Upper lobe of left lung (tissue), 6 donors: ENCODE measurements around the gene SNTG2. TPM values are rescaled to one million over a fixed set of nuclear protein-coding genes. Genes with fewer than 3 reads are reported as not detected.

Experiments
- ATAC-seq, 2 donors: fragments of 200-7000 bp; cut with Tn5 transposase; one replicate each; pipeline ENCODE4 v1.9.1; 2022; ENCODE audit warnings: mild to moderate bottlenecking in 2 of 2, moderate library complexity in 2 of 2; ENCODE audit not compliant: low FRiP score in 2 of 2
- DNase-seq, 2 donors: peaks; one replicate each; pipeline ENCODE4 v3.0.0-alpha.2; 2019 to 2020
- H3K27ac ChIP-seq, 4 donors: fragments of 200-600 bp; sonication (generic); one replicate each; pipeline ENCODE4 v1.5.1; 2016 to 2019
- H3K27me3 ChIP-seq, 4 donors: fragments of 200-600 bp; sonication (generic); one replicate each; pipeline ENCODE4 v1.5.1; 2017 to 2019
- H3K36me3 ChIP-seq, 4 donors: fragments of 200-600 bp; sonication (generic); one replicate each; pipeline ENCODE4 v1.5.1; 2016 to 2019
- H3K4me1 ChIP-seq, 4 donors: fragments of 200-600 bp; sonication (generic); one replicate each; pipeline ENCODE4 v1.5.1; 2018 to 2019
- H3K4me3 ChIP-seq, 4 donors: fragments of 200-600 bp; sonication (generic); one replicate each; pipeline ENCODE4 v1.5.1; 2017 to 2019; ENCODE audit warnings: mild to moderate bottlenecking in 2 of 4, moderate library complexity in 1 of 4
- H3K9me3 ChIP-seq, 4 donors: fragments of 200-600 bp; sonication (generic); one replicate each; pipeline ENCODE4 v1.5.1; 2018 to 2019
- CTCF ChIP-seq, 6 experiments: fragments of 450-650 bp in 4 of 6; fragments of 200-600 bp in 2 of 6; sonication (generic) in 2 of 6; IDR thresholded peaks; one replicate each; pipeline ENCODE4 v1.5.1; 2016 to 2019; ENCODE audit warnings: antibody characterized with exemption in 6 of 6
- EP300 ChIP-seq, 4 donors: sonication (generic); formaldehyde crosslinking; IDR thresholded peaks; one replicate each; pipeline ENCODE4 v1.5.1; 2017; ENCODE audit warnings: antibody characterized with exemption in 4 of 4, control low read depth in 2 of 4
- POLR2A ChIP-seq, 4 donors: fragments of 450-650 bp; IDR thresholded peaks; one replicate each; pipeline ENCODE4 v1.5.1; 2016 to 2017; ENCODE audit warnings: antibody characterized with exemption in 4 of 4, mild to moderate bottlenecking in 2 of 4
- POLR2AphosphoS5 ChIP-seq, 2 donors: sonication (generic); formaldehyde crosslinking; IDR thresholded peaks; one replicate each; pipeline ENCODE4 v1.5.1; 2017; ENCODE audit warnings: antibody characterized with exemption in 2 of 2
- WGBS, 2 donors: methylation state at CpG; one replicate each; pipeline ENCODE4 v1.1.5; 2017 to 2018; 5-methylcytosine and 5-hydroxymethylcytosine counted together
- total RNA-seq, 6 donors: library from RNA; depleted of rRNA in 4 of 6; stranded (reverse); fragments of >200 nt in 4 of 6; gene quantifications; one replicate each; pipeline versions ENCODE4 v1.1.0 to v1.2.1, GENCODE V29; 2016 to 2021
- donor health status: DM: no; HTN: no; CAD: no; lungs with moderate emphysema.
- donor health status: DM: no; HTN: yes; CAD: no; lungs with severe emphysema.

The SNTG2 gene
- total RNA-seq, 6 donors from 2014 or later: 1.1 to 13.6 (median 3.0) TPM

- no peak overlapping the region for H3K4me3 ChIP-seq
- DNase-seq (peak in 1 of 2 donors; percentile 46), ATAC-seq (no peak)
- WGBS, 2 donors: 92 to 94% methylated on average over 23 of the region's 23 CpGs
- H3K27me3 ChIP-seq: no peaks in the 10 kb centered on the region
- no peak overlapping the region for H3K27ac ChIP-seq
- TF ChIP-seq POLR2A (IDR thresholded peaks at IDR 0.05) (no peak), CTCF (IDR thresholded peaks at IDR 0.05) (no peak), POLR2AphosphoS5 (IDR thresholded peaks at IDR 0.05) (no peak), EP300 (IDR thresholded peaks at IDR 0.05) (no peak)
- H3K9me3 ChIP-seq: no peaks in the 10 kb centered on the region
- H3K36me3 ChIP-seq: no peaks in the 10 kb centered on the region
- no peaks in the 10 kb centered on the region for H3K4me1 ChIP-seq
Measured at GRCh38 chr2:1307670-1308069, 357.0 kb downstream of the SNTG2 start.

- TF ChIP-seq POLR2AphosphoS5 (IDR thresholded peaks at IDR 0.05) (no peak), CTCF (IDR thresholded peaks at IDR 0.05) (no peak)
- Histone ChIP-seq H3K9me3 (no peaks in the 10 kb centered on the region), H3K4me1 (no peaks in the 10 kb centered on the region), H3K27me3 (no peaks in the 10 kb centered on the region), H3K36me3 (no peaks in the 10 kb centered on the region), H3K4me3 (no peak overlapping the region), H3K27ac (no peak overlapping the region)
- WGBS, 2 donors: 87 to 93% methylated on average over 8 of the region's 8 CpGs
- DNase-seq (no peak), ATAC-seq (no peak)
Measured at GRCh38 chr2:1308678-1309077, 358.0 kb downstream of the SNTG2 start.

- Histone ChIP-seq H3K9me3 (no peaks in the 10 kb centered on the region), H3K4me3 (no peak overlapping the region)
Measured at GRCh38 chr2:1309507-1309906, 358.9 kb downstream of the SNTG2 start.

GRCh38 chr2:1310202-1310601 lies 359.6 kb downstream of the SNTG2 start:
- Histone ChIP-seq H3K36me3 (no peaks in the 10 kb centered on the region), H3K4me3 (no peak overlapping the region), H3K27me3 (no peaks in the 10 kb centered on the region), H3K9me3 (no peaks in the 10 kb centered on the region), H3K4me1 (no peaks in the 10 kb centered on the region), H3K27ac (no peak overlapping the region)
- TF ChIP-seq CTCF (IDR thresholded peaks at IDR 0.05): no peak
- no peak for TF ChIP-seq EP300 (IDR thresholded peaks at IDR 0.05)
- TF ChIP-seq POLR2A (IDR thresholded peaks at IDR 0.05): no peak
- no peak for TF ChIP-seq POLR2AphosphoS5 (IDR thresholded peaks at IDR 0.05)
- 73 to 90% methylated on average over 7 of the region's 7 CpGs for WGBS, 2 donors
- ATAC-seq: peak in 1 of 2 donors; percentile 5
- peak in 1 of 2 donors; percentile 34 for DNase-seq

More at GRCh38 chr2:1309507-1309906, 358.9 kb downstream of the SNTG2 start:
- WGBS, 2 donors: 71 to 91% methylated on average over 1 to 3 of the region's 3 CpGs
- Histone ChIP-seq H3K27ac (no peak overlapping the region), H3K36me3 (no peaks in the 10 kb centered on the region), H3K4me1 (no peaks in the 10 kb centered on the region), H3K27me3 (no peaks in the 10 kb centered on the region)
- DNase-seq (no peak), ATAC-seq (no peak)
- no peak for TF ChIP-seq POLR2AphosphoS5 (IDR thresholded peaks at IDR 0.05)
- no peak for TF ChIP-seq CTCF (IDR thresholded peaks at IDR 0.05)
- TF ChIP-seq POLR2A (IDR thresholded peaks at IDR 0.05): no peak
- TF ChIP-seq EP300 (IDR thresholded peaks at IDR 0.05): no peak

- Histone ChIP-seq H3K27ac (no peak overlapping the region), H3K36me3 (no peaks in the 10 kb centered on the region), H3K4me3 (no peak overlapping the region), H3K9me3 (no peaks in the 10 kb centered on the region), H3K27me3 (no peaks in the 10 kb centered on the region), H3K4me1 (no peaks in the 10 kb centered on the region)
- ATAC-seq (no peak), DNase-seq (peak in 1 of 2 donors; percentile 31)
- TF ChIP-seq POLR2AphosphoS5 (IDR thresholded peaks at IDR 0.05) (no peak), POLR2A (IDR thresholded peaks at IDR 0.05) (no peak), CTCF (IDR thresholded peaks at IDR 0.05) (no peak), EP300 (IDR thresholded peaks at IDR 0.05) (no peak)
- 81 to 93% methylated on average over 10 of the region's 10 CpGs for WGBS, 2 donors
Measured at GRCh38 chr2:1310866-1311265, 360.2 kb downstream of the SNTG2 start.
